Loucy (cell line): Measurements from ENCODE around the gene TLN1.

ENCODE experiments used
- H2AFZ ChIP-seq: fragments of 200-600 bp; sonication (generic); 2 replicates; pipeline ENCODE4 v1.6.0; 2016; ENCODE audit warnings: antibody characterized with exemption, mild to moderate bottlenecking, low read length, moderate library complexity
- H3F3A ChIP-seq: fragments of 200-600 bp; 2 replicates; pipeline ENCODE4 v1.6.0; 2016; ENCODE audit warnings: antibody characterized with exemption, low read depth, mild to moderate bottlenecking
- H3K27me3 ChIP-seq: fragments of 200-600 bp; sonication (generic); 2 replicates; pipeline ENCODE4 v1.6.1; 2014; ENCODE audit warnings: low read length, mild to moderate bottlenecking; ENCODE audit not compliant: insufficient read depth, poor library complexity, severe bottlenecking
- H3K36me3 ChIP-seq: fragments of 200-600 bp; sonication (generic); 2 replicates; pipeline ENCODE4 v1.6.1; 2016; ENCODE audit warnings: low read length; ENCODE audit not compliant: insufficient read depth
- H3K4me1 ChIP-seq: fragments of 200-600 bp; sonication (generic); 2 replicates; pipeline ENCODE4 v1.5.1; 2014; ENCODE audit warnings: low read length, mild to moderate bottlenecking; ENCODE audit not compliant: insufficient read depth, poor library complexity, severe bottlenecking
- H3K4me2 ChIP-seq: fragments of 200-600 bp; sonication (generic); 2 replicates; pipeline ENCODE4 v1.6.0; 2014; ENCODE audit warnings: antibody characterized with exemption, low read length, low read depth, mild to moderate bottlenecking; ENCODE audit not compliant: poor library complexity, severe bottlenecking
- H3K4me3 ChIP-seq: fragments of 200-600 bp; sonication (generic); 2 replicates; pipeline ENCODE4 v1.5.1; 2014; ENCODE audit warnings: low read length, mild to moderate bottlenecking, mixed read lengths; ENCODE audit not compliant: poor library complexity, severe bottlenecking
- H3K79me2 ChIP-seq: fragments of 200-600 bp; sonication (generic); 2 replicates; pipeline ENCODE4 v1.6.1; 2014; ENCODE audit warnings: low read length; ENCODE audit not compliant: insufficient read depth
- H3K9ac ChIP-seq: fragments of 200-600 bp; sonication (generic); 2 replicates; pipeline ENCODE4 v1.6.0; 2014; ENCODE audit warnings: mild to moderate bottlenecking, low read depth, low read length, moderate library complexity; ENCODE audit not compliant: poor library complexity, severe bottlenecking
- H3K9me2 ChIP-seq: fragments of 200-600 bp; sonication (generic); replicated peaks from 2 replicates; pipeline ENCODE4 v1.6.1; 2016; ENCODE audit warnings: low read depth, low read length, mixed read lengths
- H3K9me3 ChIP-seq: fragments of 200-600 bp; sonication (generic); 2 replicates; pipeline ENCODE4 v1.6.1; 2014; ENCODE audit warnings: mild to moderate bottlenecking, antibody characterized with exemption, low read length, low read depth; ENCODE audit not compliant: insufficient read depth
- H4K20me1 ChIP-seq: fragments of 200-600 bp; sonication (generic); 2 replicates; pipeline ENCODE4 v1.6.0; 2014; ENCODE audit warnings: antibody characterized with exemption, low read length, mild to moderate bottlenecking; ENCODE audit not compliant: insufficient read depth, poor library complexity, severe bottlenecking
- EZH2phosphoT487 ChIP-seq: fragments of 200-600 bp; IDR thresholded peaks from 2 replicates; pipeline ENCODE4 v1.6.1; 2018; ENCODE audit warnings: antibody characterized with exemption, mild to moderate bottlenecking, moderate library complexity, borderline replicate concordance
- TF ChIP-seq, protein P1 (sequence below): fragments of 200-600 bp; sonication (generic); conservative IDR thresholded peaks from 2 replicates; pipeline ENCODE4 v1.5.1; 2014; ENCODE audit warnings: mild to moderate bottlenecking, antibody characterized with exemption, low read length

The TLN1 gene

DNA sequence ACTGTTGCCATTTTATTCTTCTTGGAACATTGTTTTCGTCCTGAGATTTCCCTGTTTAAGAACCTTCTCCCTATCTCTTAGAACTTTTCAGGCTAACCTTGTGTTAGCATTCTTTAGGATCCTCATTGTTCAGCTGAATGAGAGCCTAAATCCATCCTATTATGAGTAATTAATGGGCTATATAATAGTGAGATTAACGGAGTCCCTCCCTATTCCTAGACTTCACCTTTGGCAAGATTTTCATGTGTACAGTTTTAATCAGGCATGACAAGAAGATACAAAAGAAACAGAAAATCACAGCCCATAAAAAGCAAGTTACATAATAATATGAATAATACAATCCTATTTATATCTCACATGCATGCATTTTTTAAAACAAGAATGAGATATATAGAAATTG is 31.2 kb upstream of the TLN1 start:
- Histone ChIP-seq H3K9ac (no peak overlapping the region), H2AFZ (no peak overlapping the region), H3F3A (no peaks in the 10 kb centered on the region), H3K9me2 (no peaks in the 10 kb centered on the region), H3K27me3 (no peaks in the 10 kb centered on the region), H3K9me3 (no peaks in the 10 kb centered on the region), H3K4me2 (no peak overlapping the region), H4K20me1 (peaks cover 22% of the 10 kb centered on the region), H3K79me2 (peaks cover 65% of the 10 kb centered on the region), H3K36me3 (no peaks in the 10 kb centered on the region), H3K4me3 (no peak overlapping the region), H3K4me1 (peaks cover 29% of the 10 kb centered on the region)
- TF ChIP-seq EZH2phosphoT487, result no peak
- TF ChIP-seq, protein P1, sequence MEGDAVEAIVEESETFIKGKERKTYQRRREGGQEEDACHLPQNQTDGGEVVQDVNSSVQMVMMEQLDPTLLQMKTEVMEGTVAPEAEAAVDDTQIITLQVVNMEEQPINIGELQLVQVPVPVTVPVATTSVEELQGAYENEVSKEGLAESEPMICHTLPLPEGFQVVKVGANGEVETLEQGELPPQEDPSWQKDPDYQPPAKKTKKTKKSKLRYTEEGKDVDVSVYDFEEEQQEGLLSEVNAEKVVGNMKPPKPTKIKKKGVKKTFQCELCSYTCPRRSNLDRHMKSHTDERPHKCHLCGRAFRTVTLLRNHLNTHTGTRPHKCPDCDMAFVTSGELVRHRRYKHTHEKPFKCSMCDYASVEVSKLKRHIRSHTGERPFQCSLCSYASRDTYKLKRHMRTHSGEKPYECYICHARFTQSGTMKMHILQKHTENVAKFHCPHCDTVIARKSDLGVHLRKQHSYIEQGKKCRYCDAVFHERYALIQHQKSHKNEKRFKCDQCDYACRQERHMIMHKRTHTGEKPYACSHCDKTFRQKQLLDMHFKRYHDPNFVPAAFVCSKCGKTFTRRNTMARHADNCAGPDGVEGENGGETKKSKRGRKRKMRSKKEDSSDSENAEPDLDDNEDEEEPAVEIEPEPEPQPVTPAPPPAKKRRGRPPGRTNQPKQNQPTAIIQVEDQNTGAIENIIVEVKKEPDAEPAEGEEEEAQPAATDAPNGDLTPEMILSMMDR, result no peak

DNA sequence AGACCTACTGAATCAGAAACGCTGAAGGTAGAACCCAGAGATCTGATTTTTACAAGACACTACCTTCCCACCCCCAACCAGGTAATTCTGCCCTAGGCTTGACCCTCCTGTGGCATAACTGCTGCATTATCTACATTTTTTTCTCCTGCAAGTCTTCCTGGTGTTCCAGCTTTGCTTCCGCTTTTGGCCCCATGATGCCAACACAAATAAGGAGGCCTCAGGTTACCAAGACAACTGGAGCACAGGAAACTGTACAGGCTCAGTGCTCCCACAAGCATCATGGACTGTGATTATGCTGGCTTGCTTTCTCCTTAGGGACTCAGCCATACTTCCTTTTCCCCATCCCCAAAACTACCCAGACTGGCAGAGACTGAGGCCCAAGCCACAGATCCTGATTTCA is 28.7 kb upstream of the TLN1 start:
- Histone ChIP-seq H3K9ac (no peak overlapping the region), H3F3A (no peaks in the 10 kb centered on the region), H3K36me3 (no peaks in the 10 kb centered on the region), H3K27me3 (no peaks in the 10 kb centered on the region), H4K20me1 (peaks cover 16% of the 10 kb centered on the region), H3K4me3 (no peak overlapping the region), H3K79me2 (peaks cover 66% of the 10 kb centered on the region), H3K4me2 (peak overlapping the region; percentile 22), H3K9me3 (no peaks in the 10 kb centered on the region), H3K4me1 (peaks cover 44% of the 10 kb centered on the region), H3K9me2 (no peaks in the 10 kb centered on the region), H2AFZ (no peak overlapping the region)
- no peak for TF ChIP-seq EZH2phosphoT487
- TF ChIP-seq, protein P1, result no peak

DNA sequence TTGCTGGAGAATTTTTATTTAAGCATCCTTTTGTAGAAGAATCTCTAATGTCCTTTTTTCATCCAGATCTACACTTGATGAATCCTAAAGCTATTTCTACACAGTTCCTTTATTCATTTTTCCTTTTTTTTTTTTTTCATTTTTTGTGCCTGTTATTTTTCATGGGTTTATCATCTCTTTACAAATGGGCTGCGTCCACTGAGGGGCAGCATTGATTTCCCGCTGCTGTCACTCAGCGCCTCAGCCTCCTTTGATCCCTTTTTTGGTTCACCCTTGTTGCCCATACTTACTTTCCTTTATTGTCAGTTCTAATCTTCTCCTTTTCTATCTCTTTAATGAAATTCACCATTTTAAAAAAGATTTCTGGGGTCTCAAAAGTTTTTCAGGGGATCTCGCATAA is 27.8 kb upstream of the TLN1 start:
- no peak overlapping the region for H3K4me3 ChIP-seq
- H3K27me3 ChIP-seq, result no peaks in the 10 kb centered on the region
- no peaks in the 10 kb centered on the region for H3F3A ChIP-seq
- TF ChIP-seq, protein P1, result no peak; the same call in 1 of the 2 replicates
- no peak for TF ChIP-seq EZH2phosphoT487
- H3K4me2 ChIP-seq, result peak overlapping the region; percentile 22
- peaks cover 44% of the 10 kb centered on the region for H3K4me1 ChIP-seq
- no peaks in the 10 kb centered on the region for H3K36me3 ChIP-seq
- peaks cover 59% of the 10 kb centered on the region for H3K79me2 ChIP-seq
- H3K9ac ChIP-seq, result no peak overlapping the region
- H2AFZ ChIP-seq, result no peak overlapping the region
- H3K9me3 ChIP-seq, result no peaks in the 10 kb centered on the region
- no peaks in the 10 kb centered on the region for H3K9me2 ChIP-seq
- H4K20me1 ChIP-seq, result peaks cover 16% of the 10 kb centered on the region
